GM12878 (cell line): Measurements from ENCODE around the gene CD99. TPM values are rescaled to one million over a fixed set of nuclear protein-coding genes. Genes with fewer than 3 reads are reported as not detected.

Experiments
- ATAC-seq: fragments of 200-7000 bp; cut with Tn5 transposase; 3 replicates; pipeline ENCODE4 v1.9.1; 2020; ENCODE audit warnings: mild to moderate bottlenecking, moderate library complexity
- BruUV-seq: library from RNA; stranded (reverse); fragments of 400-500 nt; replicated peaks from 2 replicates; lab custom pipeline; 2021; lab: Mats Ljungman, UMichigan
- CTCF ChIA-PET: fragments of 300-600 bp; sonication (Branson Sonifier 250); formaldehyde crosslinking; extraction: SDS; loops from one replicate; lab custom pipeline; 2021; ENCODE audit warnings: inconsistent platforms; lab: Yijun Ruan, JAX
- POLR2A ChIA-PET: fragments of 350-600 bp; formaldehyde crosslinking; extraction: SDS; loops from one replicate; lab custom pipeline; 2021; ENCODE audit warnings: inconsistent platforms; lab: Charles Lee
- RAD21 ChIA-PET: fragments of 300-600 bp; sonication (Branson Sonifier 250); formaldehyde crosslinking; loops from one replicate; lab custom pipeline; 2023; ENCODE audit warnings: antibody characterized with exemption; ENCODE audit not compliant: unreplicated experiment; lab: Charles Lee
- SMC1A ChIA-PET: fragments of 300-600 bp; sonication (Branson Sonifier 250); formaldehyde crosslinking; loops from one replicate; lab custom pipeline; 2023; ENCODE audit not compliant: unreplicated experiment, uncharacterized antibody; lab: Charles Lee
- DNase-seq: peaks from one replicate; pipeline ENCODE4 v3.0.0-alpha.2; 2011; ENCODE audit warnings: low read depth, low spot score
- FAIRE-seq: peaks from 3 replicates; lab custom pipeline; 2011; peaks lifted over from hg19 to GRCh38; lab: Jason Lieb, UNC
- H2AFZ ChIP-seq: 2 replicates; pipeline ENCODE4 v1.6.0; 2011; ENCODE audit warnings: low read depth, low read length, control low read depth; ENCODE audit not compliant: control insufficient read depth
- H3K27ac ChIP-seq: 2 replicates; pipeline ENCODE4 v1.5.1; 2011; ENCODE audit warnings: control low read depth; ENCODE audit not compliant: control insufficient read depth, insufficient read depth
- H3K27me3 ChIP-seq, 2 experiments: replicated peaks in 1 of 2; 2 replicates each; pipeline versions ENCODE4 v1.6.0 to v1.6.1; 2011; ENCODE audit warnings: low read length in 1 of 2; ENCODE audit not compliant: control insufficient read depth in 2 of 2, insufficient read depth in 2 of 2
- H3K36me3 ChIP-seq, 2 experiments: 2 replicates each; pipeline ENCODE4 v1.5.1; 2011; ENCODE audit warnings: low read length in 1 of 2; ENCODE audit not compliant: control insufficient read depth in 2 of 2, insufficient read depth in 2 of 2
- H3K4me1 ChIP-seq: 2 replicates; pipeline ENCODE4 v1.6.1; 2011; ENCODE audit warnings: mild to moderate bottlenecking, low read length, moderate library complexity, mixed read lengths; ENCODE audit not compliant: control insufficient read depth, insufficient read depth
- H3K4me2 ChIP-seq: 2 replicates; pipeline ENCODE4 v1.6.0; 2011; ENCODE audit warnings: control low read depth; ENCODE audit not compliant: control insufficient read depth, insufficient read depth
- H3K4me3 ChIP-seq: fragments of 200-600 bp; sonication (generic); 2 replicates; pipeline ENCODE4 v1.5.1; 2016
- H3K79me2 ChIP-seq: 2 replicates; pipeline ENCODE4 v1.6.0; 2011; ENCODE audit warnings: low read length; ENCODE audit not compliant: control insufficient read depth, insufficient read depth
- H3K9ac ChIP-seq: 2 replicates; pipeline ENCODE4 v1.8.0; 2011; ENCODE audit warnings: low read length, control low read depth, mixed read lengths; ENCODE audit not compliant: control insufficient read depth, insufficient read depth
- H3K9me3 ChIP-seq: replicated peaks from 3 replicates; pipeline ENCODE4 v1.5.1; 2011; ENCODE audit warnings: mild to moderate bottlenecking, low read length; ENCODE audit not compliant: control insufficient read depth, insufficient read depth
- H4K20me1 ChIP-seq: 2 replicates; pipeline ENCODE4 v1.6.0; 2011; ENCODE audit not compliant: control insufficient read depth, insufficient read depth
- CHD1 ChIP-seq: IDR thresholded peaks from 2 replicates; pipeline ENCODE4 v1.6.1; 2012; ENCODE audit warnings: low read depth, low read length, improper control_type of control experiment
- EED ChIP-seq: sonication (generic); IDR thresholded peaks from 2 replicates; pipeline ENCODE4 v1.6.1; 2016; ENCODE audit warnings: antibody characterized with exemption, low read depth
- MEF2B ChIP-seq: fragments of 450-650 bp; IDR thresholded peaks from 2 replicates; pipeline ENCODE4 v1.6.1; 2018; ENCODE audit warnings: mild to moderate bottlenecking, moderate library complexity; ENCODE audit not compliant: partially characterized antibody, poor library complexity, severe bottlenecking
- SIN3A ChIP-seq: IDR thresholded peaks from 2 replicates; pipeline ENCODE4 v1.6.1; 2012; ENCODE audit warnings: low read depth, low read length, improper control_type of control experiment
- SMAD5 ChIP-seq: IDR thresholded peaks from 2 replicates; pipeline ENCODE4 v1.6.1; 2016; ENCODE audit warnings: antibody characterized with exemption, low read depth
- STAT1 ChIP-seq: fragments of 450-650 bp; conservative IDR thresholded peaks from 2 replicates; pipeline ENCODE4 v1.6.1; 2014; ENCODE audit warnings: antibody characterized with exemption, mild to moderate bottlenecking
- TAF1 ChIP-seq: IDR thresholded peaks from 2 replicates; pipeline ENCODE4 v1.6.1; 2011; ENCODE audit warnings: mild to moderate bottlenecking, low read depth, low read length, borderline replicate concordance
- ZNF24 ChIP-seq: fragments of 450-650 bp; IDR thresholded peaks from 2 replicates; pipeline ENCODE4 v1.6.1; 2017; ENCODE audit warnings: antibody characterized with exemption, mild to moderate bottlenecking
- WGBS: methylation state at CpG from one replicate; pipeline ENCODE4 v1.1.6; 2016; ENCODE audit warnings: low lambda C conversion rate; ENCODE audit not compliant: insufficient replicate concordance, insufficient coverage; ENCODE audit errors: missing lambda C conversion rate; 5-methylcytosine and 5-hydroxymethylcytosine counted together
- in situ Hi-C: fragments of 300-500 bp; cut with MboI; formaldehyde crosslinking; loops from 9 replicates; pipeline ENCODE4 v1.14.3; 2018; ENCODE audit warnings: mixed read lengths
- intact Hi-C: fragments of 100-400 bp; cut with micrococcal nuclease; formaldehyde crosslinking; loops from one replicate; pipeline ENCODE4 v1.14.2; 2022; ENCODE audit not compliant: unreplicated experiment
- polyA plus RNA-seq, 11 experiments: library from polyadenylated mRNA; depleted of rRNA in 4 of 11; unstranded in 6 of 11; stranded (reverse) in 5 of 11; fragments of >200 nt; fragmentation: Nextera tagmentation in 4 of 11; fragmentation: Illumina TruSeq in 1 of 11; extraction: Ambion mirVana in 4 of 11; extraction: Trizol in 1 of 11; gene quantifications; 1 replicate in 1 of 11; 2 replicates in 10 of 11; pipeline versions ENCODE4 v1.2.1 to v1.2.3, GENCODE V29; 2011 to 2016; ENCODE audit warnings: inconsistent platforms in 2 of 11, missing spikeins in 2 of 11, low read depth in 1 of 11
- total RNA-seq, 4 experiments: library from RNA; depleted of rRNA in 3 of 4; stranded (reverse); fragments of >200 nt in 3 of 4; fragmentation: Illumina TruSeq in 1 of 4; extraction: Trizol in 1 of 4; gene quantifications; 2 replicates each; pipeline versions ENCODE4 v1.2.1 to v1.2.3, GENCODE V29; 2013 to 2021
- TF ChIP-seq, protein P1 (sequence below): IDR thresholded peaks from 2 replicates; pipeline ENCODE4 v1.6.1; 2012; ENCODE audit warnings: low read depth, low read length, improper control_type of control experiment

The CD99 gene
- total and polyA plus RNA-seq, 10 of the 15 experiments (the other 5 are each of a cell fraction or from before 2014, with no cell fraction given) = 24.8 to 242 (median 158) TPM

DNA sequence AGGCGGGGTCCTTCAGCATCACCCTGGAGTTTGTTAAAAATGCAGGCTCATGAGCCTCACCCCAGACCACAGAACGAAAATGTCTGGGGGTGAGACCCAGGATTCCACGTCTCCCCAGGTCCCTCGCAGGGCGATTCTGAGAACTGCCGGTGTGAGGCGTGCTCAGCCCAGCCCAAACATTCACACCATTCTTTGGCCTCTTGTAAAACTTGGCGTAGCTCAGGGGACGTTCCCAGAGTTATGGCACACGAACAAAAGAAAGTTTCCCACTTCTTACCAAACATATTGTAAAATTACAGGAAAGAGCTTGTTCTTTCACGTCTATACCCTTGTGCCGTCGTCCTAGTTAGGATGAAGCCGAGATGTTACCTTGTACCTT lies 12.9 kb downstream of the CD99 start:
- peaks cover 12% of the 10 kb centered on the region for H3K79me2 ChIP-seq
- no peak for FAIRE-seq
- H3K9me3 ChIP-seq = no peaks in the 10 kb centered on the region; the same call in 2 of the 3 replicates
- H3K9ac ChIP-seq = no peak overlapping the region
- H4K20me1 ChIP-seq = no peaks in the 10 kb centered on the region
- H2AFZ ChIP-seq = no peak overlapping the region
- intact Hi-C loops = no loop called here
- ChIA-PET SMC1A (no interaction called here), RAD21 (no interaction called here), POLR2A (no interaction called here), CTCF (no interaction called here)
- no peaks in the 10 kb centered on the region for H3K27me3 ChIP-seq
- H3K4me2 ChIP-seq = no peak overlapping the region; the same call in 1 of the 2 replicates
- H3K4me1 ChIP-seq = peaks cover 35% of the 10 kb centered on the region
- no peak for DNase-seq
- H3K36me3 ChIP-seq = no peaks in the 10 kb centered on the region; a peak in 2 of 4 replicates
- in situ Hi-C loops = no loop called here
- no peak overlapping the region for H3K4me3 ChIP-seq
- ATAC-seq = no peak
- 90% methylated on average over 14 of the region's 14 CpGs for whole genome bisulfite sequencing
- no peak overlapping the region for H3K27ac ChIP-seq
- BruUV-seq = no TSS peak
- TF ChIP-seq SIN3A (no peak), STAT1 (no peak)
- TF ChIP-seq, all 136 proteins: peak for 0

DNA sequence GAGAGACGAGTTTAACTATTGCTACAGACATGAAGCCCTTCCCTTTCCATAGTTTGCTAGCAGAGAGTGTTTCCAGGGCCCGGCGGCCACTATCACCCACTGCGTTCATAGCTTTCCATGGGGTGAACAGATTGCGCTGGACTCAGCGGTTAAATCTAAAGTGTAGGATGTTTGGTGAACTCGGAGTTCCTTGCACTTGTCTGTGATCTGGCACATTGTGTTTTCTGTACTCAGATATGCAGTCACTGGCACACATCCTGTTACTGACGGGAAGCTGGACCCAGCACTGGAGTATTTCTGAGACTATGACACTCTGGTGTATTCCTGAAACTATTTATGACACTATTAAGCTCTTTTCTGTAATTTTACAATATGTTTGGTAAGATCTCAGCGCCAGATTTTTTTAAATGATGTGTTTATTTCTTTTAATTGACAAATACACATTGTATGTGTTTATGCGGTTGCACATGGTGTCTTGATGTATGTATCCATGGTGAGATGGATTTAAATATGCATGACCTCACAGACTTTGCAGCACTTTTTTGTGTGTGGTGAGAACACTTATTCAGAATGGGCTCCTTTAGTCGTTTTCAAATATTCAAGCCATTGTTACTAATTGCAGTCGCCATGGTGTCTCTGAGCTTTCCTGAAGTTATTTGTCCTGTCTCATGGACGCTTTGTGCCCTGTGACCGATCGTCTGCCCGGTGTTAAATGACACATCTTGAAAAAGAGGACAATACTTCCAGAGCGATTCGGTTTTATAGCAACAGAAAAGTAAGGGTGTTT lies 14.1 kb downstream of the CD99 start:
- no peak overlapping the region for H3K27ac ChIP-seq
- SMC1A ChIA-PET = no interaction called here
- peak; percentile 54 for FAIRE-seq
- 87% methylated on average over 18 of the region's 18 CpGs for WGBS
- no peaks in the 10 kb centered on the region for H4K20me1 ChIP-seq
- peaks cover 0 to 2% of the 10 kb centered on the region in 2 experiments; a peak in 2 of 4 replicates for H3K36me3 ChIP-seq
- H2AFZ ChIP-seq = no peak overlapping the region
- no peaks in the 10 kb centered on the region; the same call in 2 of the 3 replicates for H3K9me3 ChIP-seq
- H3K4me3 ChIP-seq = no peak overlapping the region
- DNase-seq = no peak
- no peaks in the 10 kb centered on the region for H3K27me3 ChIP-seq
- RAD21 ChIA-PET = no interaction called here
- H3K4me1 ChIP-seq = peaks cover 47% of the 10 kb centered on the region
- CTCF ChIA-PET = no interaction called here
- no peak overlapping the region for H3K9ac ChIP-seq
- no peak for ATAC-seq
- peaks cover 23% of the 10 kb centered on the region for H3K79me2 ChIP-seq
- no peak overlapping the region for H3K4me2 ChIP-seq
- in situ Hi-C loops = no loop called here
- POLR2A ChIA-PET = no interaction called here
- no TSS peak for BruUV-seq
- intact Hi-C loops = no loop called here
- no peak for TF ChIP-seq SMAD5
- no peak for TF ChIP-seq MEF2B
- no peak for TF ChIP-seq TAF1
- TF ChIP-seq CHD1 = no peak
- TF ChIP-seq EED = no peak
- no peak for TF ChIP-seq ZNF24
- TF ChIP-seq, protein P1, sequence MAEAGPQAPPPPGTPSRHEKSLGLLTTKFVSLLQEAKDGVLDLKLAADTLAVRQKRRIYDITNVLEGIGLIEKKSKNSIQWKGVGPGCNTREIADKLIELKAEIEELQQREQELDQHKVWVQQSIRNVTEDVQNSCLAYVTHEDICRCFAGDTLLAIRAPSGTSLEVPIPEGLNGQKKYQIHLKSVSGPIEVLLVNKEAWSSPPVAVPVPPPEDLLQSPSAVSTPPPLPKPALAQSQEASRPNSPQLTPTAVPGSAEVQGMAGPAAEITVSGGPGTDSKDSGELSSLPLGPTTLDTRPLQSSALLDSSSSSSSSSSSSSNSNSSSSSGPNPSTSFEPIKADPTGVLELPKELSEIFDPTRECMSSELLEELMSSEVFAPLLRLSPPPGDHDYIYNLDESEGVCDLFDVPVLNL = no peak
